SH-SY5Y (cell line): ENCODE data around the gene LRIG1.

Experiments
- GATA2 ChIP-seq: IDR thresholded peaks from 2 replicates; pipeline ENCODE4 v1.6.1; 2011; ENCODE audit warnings: mild to moderate bottlenecking, low read depth, low read length
- GATA3 ChIP-seq: IDR thresholded peaks from 2 replicates; pipeline ENCODE4 v1.6.1; 2011; ENCODE audit warnings: low read depth, mild to moderate bottlenecking, low read length, moderate library complexity

- TF ChIP-seq GATA2 (no peak), GATA3 (no peak)
These were observed 49.1 kb downstream of the LRIG1 start for GRCh38 chr3:66451766-66452165.
